GM20000 (cell line): ENCODE data around the gene EXOC6B.

ENCODE experiments used
- DNase-seq: peaks from one replicate; pipeline ENCODE4 v3.0.0; 2012; ENCODE audit warnings: low spot score
- CTCF ChIP-seq: IDR thresholded peaks from 2 replicates; pipeline ENCODE4 v1.5.1; 2012; ENCODE audit warnings: mild to moderate bottlenecking, control low read depth; ENCODE audit errors: extremely low read depth, missing control alignments

Gene EXOC6B

GRCh38 chr2:72276356-72276755, 549.5 kb downstream of the EXOC6B start:
- TF ChIP-seq CTCF, result no peak
- no peak for DNase-seq

- no peak for TF ChIP-seq CTCF
- DNase-seq, result no peak
These were observed 550.7 kb downstream of the EXOC6B start for GRCh38 chr2:72275084-72275483.

- no peak for DNase-seq
- no peak for TF ChIP-seq CTCF
These were observed 551.4 kb downstream of the EXOC6B start for GRCh38 chr2:72274380-72274797.

- TF ChIP-seq CTCF, result no peak
- no peak for DNase-seq
These were observed 552.4 kb downstream of the EXOC6B start for GRCh38 chr2:72273384-72273783.

GRCh38 chr2:72271766-72272641, 553.8 kb downstream of the EXOC6B start:
- TF ChIP-seq CTCF, result no peak
- DNase-seq, result no peak

GRCh38 chr2:72271276-72271614, 554.6 kb downstream of the EXOC6B start:
- no peak for TF ChIP-seq CTCF
- DNase-seq, result no peak

GRCh38 chr2:72270556-72271275, 555.1 kb downstream of the EXOC6B start:
- TF ChIP-seq CTCF, result no peak
- DNase-seq, result no peak
